ENCODE data around the gene STK40.

DNA sequence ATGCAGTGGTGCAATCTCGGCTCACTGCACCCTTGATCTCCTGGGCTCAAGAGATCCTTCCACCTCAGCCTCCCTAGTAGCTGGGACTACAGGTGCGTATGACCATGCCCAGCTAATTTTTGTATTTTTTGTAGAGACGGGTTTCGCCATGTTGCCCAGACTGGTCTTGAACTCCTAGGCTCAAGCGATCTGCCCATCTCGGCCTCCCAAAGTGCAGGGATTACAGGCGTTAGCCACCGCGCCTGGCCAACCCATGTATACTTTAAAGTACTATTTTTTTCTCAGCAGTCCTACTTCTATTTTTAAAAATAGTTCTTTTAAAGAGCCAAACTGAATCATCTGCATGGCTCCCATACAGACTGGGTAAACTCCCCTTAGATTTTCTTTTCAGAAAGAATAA, 3.5 kb downstream of the STK40 start:
- no peak for TF ChIP-seq CTCF (conservative IDR thresholded peaks at IDR 0.05; ENCODE audit: low read depth, low read length)
- no peak for TF ChIP-seq EZH2 (IDR thresholded peaks at IDR 0.05; ENCODE audit: low read length, unreplicated experiment)
- no peak for TF ChIP-seq EZH2phosphoT487 (IDR thresholded peaks at IDR 0.05; ENCODE audit: borderline replicate concordance, low read length)

Measured in PC-3 (cell line).